ENCODE results near the gene RNF141. TPM values are rescaled to one million over a fixed set of nuclear protein-coding genes. Genes with fewer than 3 reads are reported as not detected.

RNF141 gene
- total and polyA plus RNA-seq, 2 of the 13 experiments (the other 11 are each of a cell fraction or from before 2014, with no cell fraction given), result 9.3 to 22.4 TPM

GRCh38 chr11:10550503-10551289, 9.7 kb upstream of the RNF141 start (continued):
- TF ChIP-seq, protein P1, sequence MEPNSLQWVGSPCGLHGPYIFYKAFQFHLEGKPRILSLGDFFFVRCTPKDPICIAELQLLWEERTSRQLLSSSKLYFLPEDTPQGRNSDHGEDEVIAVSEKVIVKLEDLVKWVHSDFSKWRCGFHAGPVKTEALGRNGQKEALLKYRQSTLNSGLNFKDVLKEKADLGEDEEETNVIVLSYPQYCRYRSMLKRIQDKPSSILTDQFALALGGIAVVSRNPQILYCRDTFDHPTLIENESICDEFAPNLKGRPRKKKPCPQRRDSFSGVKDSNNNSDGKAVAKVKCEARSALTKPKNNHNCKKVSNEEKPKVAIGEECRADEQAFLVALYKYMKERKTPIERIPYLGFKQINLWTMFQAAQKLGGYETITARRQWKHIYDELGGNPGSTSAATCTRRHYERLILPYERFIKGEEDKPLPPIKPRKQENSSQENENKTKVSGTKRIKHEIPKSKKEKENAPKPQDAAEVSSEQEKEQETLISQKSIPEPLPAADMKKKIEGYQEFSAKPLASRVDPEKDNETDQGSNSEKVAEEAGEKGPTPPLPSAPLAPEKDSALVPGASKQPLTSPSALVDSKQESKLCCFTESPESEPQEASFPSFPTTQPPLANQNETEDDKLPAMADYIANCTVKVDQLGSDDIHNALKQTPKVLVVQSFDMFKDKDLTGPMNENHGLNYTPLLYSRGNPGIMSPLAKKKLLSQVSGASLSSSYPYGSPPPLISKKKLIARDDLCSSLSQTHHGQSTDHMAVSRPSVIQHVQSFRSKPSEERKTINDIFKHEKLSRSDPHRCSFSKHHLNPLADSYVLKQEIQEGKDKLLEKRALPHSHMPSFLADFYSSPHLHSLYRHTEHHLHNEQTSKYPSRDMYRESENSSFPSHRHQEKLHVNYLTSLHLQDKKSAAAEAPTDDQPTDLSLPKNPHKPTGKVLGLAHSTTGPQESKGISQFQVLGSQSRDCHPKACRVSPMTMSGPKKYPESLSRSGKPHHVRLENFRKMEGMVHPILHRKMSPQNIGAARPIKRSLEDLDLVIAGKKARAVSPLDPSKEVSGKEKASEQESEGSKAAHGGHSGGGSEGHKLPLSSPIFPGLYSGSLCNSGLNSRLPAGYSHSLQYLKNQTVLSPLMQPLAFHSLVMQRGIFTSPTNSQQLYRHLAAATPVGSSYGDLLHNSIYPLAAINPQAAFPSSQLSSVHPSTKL (CRISPR knock-in tag; IDR thresholded peaks at IDR 0.05), result 0 out of 2 replicates have a peak, but pooled peaks have one; percentile 9
- TF ChIP-seq FLYWCH1 (CRISPR knock-in tag; IDR thresholded peaks at IDR 0.05), result no peak

GRCh38 chr11:10544491-10545465, 3.8 kb upstream of the RNF141 start:
- no peaks in the 10 kb centered on the region for H3K9me3 ChIP-seq (ENCODE audit: low read length)
- H3K36me3 ChIP-seq (replicated peaks in 1 of 2; ENCODE audit: control insufficient read depth in 1 of 2, insufficient read depth in 2 of 2, low read length in 2 of 2), result no peaks in the 10 kb centered on the region
- intact Hi-C loops (cut with micrococcal nuclease; ENCODE audit: unreplicated experiment), result no loop called here
- DNase-seq (ENCODE audit: low spot score) (no peak), FAIRE-seq (no peak), ATAC-seq (no peak)
- H3K4me1 ChIP-seq (ENCODE audit: insufficient read depth, low read length), result peaks cover 10% of the 10 kb centered on the region
- H4K20me1 ChIP-seq (ENCODE audit: insufficient read depth, low read length), result no peaks in the 10 kb centered on the region
- 2% methylated on average over 4 of the region's 7 CpGs for WGBS (ENCODE audit: low lambda C conversion rate)
- H3K79me2 ChIP-seq (ENCODE audit: insufficient read depth, low read length), result no peaks in the 10 kb centered on the region
- ChIA-PET POLR2A (no interaction called here), CTCF (ENCODE audit: low intra/inter-chr PET ratio, low total read pairs) (no interaction called here)
- no TSS peak for BruUV-seq (replicated peaks)
- H3K4me2 ChIP-seq (ENCODE audit: low read depth, low read length), result no peak overlapping the region
- in situ Hi-C loops (cut with HindIII; ENCODE audit: extremely low pct_ligation_motif_present, low pct_unique_long_range_greater_than_20kb), result no loop called here
- no peaks in the 10 kb centered on the region; a peak in 1 of 5 replicates for H3K27me3 ChIP-seq (ENCODE audit: control insufficient read depth in 1 of 2, insufficient read depth in 2 of 2, low read length in 2 of 2)
- TF ChIP-seq HNRNPL (IDR thresholded peaks at IDR 0.05; ENCODE audit: low read depth, low read length) (0 out of 2 replicates have a peak, but pooled peaks have one; percentile 53), GMEB1 (CRISPR knock-in tag; IDR thresholded peaks at IDR 0.05; ENCODE audit: borderline replicate concordance) (no peak)
- no peak overlapping the region for H3K4me3 ChIP-seq (replicated peaks in 1 of 3; ENCODE audit: insufficient read depth in 1 of 3, low read depth in 2 of 3, low read length in 3 of 3)
- no peak overlapping the region for H3K27ac ChIP-seq (ENCODE audit: extremely low read length, insufficient read depth, low read length)
- no peak overlapping the region for H2AFZ ChIP-seq (ENCODE audit: low read length)
- no peak overlapping the region for H3K9ac ChIP-seq (ENCODE audit: insufficient read depth, low read depth, low read length)
